Pulmonary artery endothelial cell (primary cell): ENCODE results near the gene SVOP. TPM values are rescaled to one million over a fixed set of nuclear protein-coding genes. Genes with fewer than 3 reads are reported as not detected.
"Not testable (repeated sequence)": the region's sequence is repeated elsewhere in the genome, so short reads cannot be mapped to it uniquely, and the experiment has no call there.

Experiments
- DNase-seq: peaks from one replicate; pipeline ENCODE4 v3.0.0-alpha.2; 2011; ENCODE audit warnings: low read depth, low spot score
- total RNA-seq: library from RNA; depleted of rRNA; stranded (reverse); fragments of >200 nt; gene quantifications from 2 replicates; pipeline ENCODE4 v1.2.3, GENCODE V29; 2014

Gene SVOP
- total RNA-seq, 1 donor from 2014 or later = not detected

GRCh38 chr12:108890208-108890607, 130.7 kb downstream of the SVOP start:
- DNase-seq = no peak

DNA sequence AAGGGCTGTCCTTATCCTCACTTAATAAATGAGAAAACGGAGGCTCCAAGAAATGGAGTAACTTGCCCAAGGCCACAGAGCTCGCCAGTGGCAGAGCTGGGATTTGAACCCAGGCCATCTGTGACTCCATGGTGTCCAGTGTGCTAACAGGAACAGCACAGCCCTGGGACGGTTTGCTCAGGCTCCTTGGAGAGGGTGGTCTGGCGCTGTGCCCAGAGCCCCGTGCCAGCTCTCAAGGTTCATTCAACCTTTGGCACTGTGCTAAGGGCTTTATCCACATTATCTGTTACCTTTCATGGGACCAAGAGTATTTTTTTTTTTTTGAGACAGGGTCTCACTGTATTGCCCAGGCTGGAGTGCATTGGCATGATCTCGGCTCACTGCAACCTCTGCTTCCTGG, 132.8 kb downstream of the SVOP start:
- no peak for DNase-seq

GRCh38 chr12:108886873-108887629, 133.8 kb downstream of the SVOP start:
- DNase-seq = no peak

- no peak for DNase-seq
These were observed 136.5 kb downstream of the SVOP start for GRCh38 chr12:108884116-108885012.

- no peak for DNase-seq
These were observed 138.9 kb downstream of the SVOP start for GRCh38 chr12:108881953-108882352.

GRCh38 chr12:108879615-108880254, 141.1 kb downstream of the SVOP start, which contains the start of gene DAO:
TSS of gene DAO (plus strand) at chr12:108880092. CDS start at chr12:108885007, 4,915 bp downstream.
- DNase-seq = no peak

DNA sequence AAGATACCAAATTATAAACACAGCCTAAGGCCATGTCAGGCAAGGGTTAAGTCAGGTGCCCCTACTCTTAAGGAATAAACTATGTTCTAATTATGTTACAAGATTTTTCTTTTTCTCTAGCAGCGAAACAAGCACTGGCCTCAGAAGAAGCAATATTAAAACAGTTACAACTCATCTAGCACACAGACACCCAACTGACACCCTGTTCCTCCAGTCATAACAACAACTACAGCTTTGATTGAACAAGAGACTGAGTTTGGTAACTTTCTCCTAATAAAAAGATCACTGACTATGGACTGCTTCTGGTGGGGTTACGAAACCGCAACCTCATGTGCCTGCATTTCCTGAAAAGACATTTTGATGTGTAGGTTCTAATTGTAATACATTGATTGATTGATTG, 144.3 kb downstream of the SVOP start:
- DNase-seq = no peak

DNA sequence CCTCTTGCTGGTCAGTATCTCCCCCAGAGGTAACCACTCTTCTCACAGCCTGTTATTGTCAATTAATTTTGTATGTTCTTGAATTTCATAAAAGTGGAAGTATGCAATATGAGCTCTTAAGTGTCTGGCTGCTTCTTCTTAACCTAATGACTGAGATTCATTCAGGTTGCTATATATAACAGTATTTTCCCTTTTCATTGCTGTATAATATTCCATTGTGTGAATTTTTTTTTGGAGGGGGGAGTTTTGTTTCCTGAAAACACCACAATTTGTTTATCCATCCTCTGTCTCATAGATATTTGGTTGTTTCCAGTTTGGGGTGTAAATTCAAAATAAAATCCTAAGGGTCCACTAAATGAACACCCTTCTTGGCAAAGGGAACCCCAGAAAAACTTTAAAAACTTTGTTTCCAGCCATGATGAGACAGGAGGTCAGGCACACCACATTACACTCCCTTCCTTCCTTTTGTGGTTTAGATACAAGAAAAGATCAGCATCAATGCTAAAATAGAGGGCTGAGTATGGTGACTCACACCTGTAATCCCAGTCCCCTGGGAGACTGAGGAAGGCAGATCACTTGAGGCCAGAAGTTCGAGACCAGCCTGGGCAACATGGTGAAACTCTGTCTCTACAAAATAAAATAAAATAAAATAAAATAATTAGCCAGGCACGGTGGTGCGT, 145.0 kb downstream of the SVOP start:
- no peak for DNase-seq

DNA sequence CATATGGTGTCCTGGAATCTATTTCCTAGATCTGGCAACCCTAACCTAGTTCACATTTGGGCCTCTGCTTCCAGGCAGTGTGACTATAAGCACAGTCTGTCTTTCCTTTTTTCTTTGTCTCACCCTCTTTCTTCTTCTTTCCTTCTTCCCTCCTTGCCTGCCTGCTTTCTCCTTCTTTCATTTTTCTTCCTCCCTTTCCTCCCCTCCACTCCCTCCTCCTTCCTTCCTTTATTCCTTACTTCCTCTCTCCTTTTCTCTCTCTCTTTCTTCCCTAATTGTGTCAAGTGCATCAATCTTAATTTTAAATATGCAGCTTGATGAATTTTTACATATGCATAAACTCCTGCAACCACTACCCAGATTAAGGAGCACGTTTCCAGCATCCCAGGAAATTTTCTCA, 145.6 kb downstream of the SVOP start:
- no peak for DNase-seq

DNA sequence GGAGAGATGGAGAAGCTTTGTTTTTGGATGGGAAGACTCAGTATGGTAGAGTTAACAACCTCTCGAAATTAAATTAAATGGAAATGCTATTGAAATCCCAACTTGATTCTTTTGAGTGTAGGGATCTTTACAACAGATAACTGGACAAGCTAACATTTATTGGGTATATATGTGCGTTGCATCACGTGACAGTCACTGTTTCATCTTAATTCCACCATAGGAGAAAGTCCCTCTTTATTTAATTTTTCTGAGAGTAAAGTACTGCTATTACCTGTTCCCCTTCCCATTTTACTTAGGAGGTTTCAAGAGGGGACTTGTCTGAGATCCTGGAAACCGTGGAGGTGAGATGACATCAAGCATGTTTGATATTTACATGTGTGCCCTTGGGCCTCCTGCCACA, 152.1 kb downstream of the SVOP start:
- no peak for DNase-seq

DNA sequence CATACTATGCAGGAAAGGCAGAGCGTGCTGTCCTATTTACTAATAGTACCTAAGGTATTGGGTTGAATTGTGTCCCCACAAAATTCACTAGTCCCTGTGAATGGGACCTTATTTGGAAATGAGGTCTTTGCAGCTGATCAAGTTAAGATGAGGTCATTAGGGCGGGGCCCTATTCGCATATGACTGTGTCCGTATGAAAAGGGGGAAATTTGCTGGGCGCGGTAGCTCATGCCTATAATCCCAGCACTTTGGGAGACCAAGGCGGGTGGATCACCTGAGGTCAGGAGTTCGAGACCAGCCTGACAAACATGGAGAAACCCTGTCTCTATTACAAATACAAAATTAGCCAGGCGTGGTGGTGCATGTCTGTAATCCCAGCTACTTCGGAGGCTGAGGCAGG, 154.8 kb downstream of the SVOP start:
- not testable (repeated sequence) for DNase-seq

DNA sequence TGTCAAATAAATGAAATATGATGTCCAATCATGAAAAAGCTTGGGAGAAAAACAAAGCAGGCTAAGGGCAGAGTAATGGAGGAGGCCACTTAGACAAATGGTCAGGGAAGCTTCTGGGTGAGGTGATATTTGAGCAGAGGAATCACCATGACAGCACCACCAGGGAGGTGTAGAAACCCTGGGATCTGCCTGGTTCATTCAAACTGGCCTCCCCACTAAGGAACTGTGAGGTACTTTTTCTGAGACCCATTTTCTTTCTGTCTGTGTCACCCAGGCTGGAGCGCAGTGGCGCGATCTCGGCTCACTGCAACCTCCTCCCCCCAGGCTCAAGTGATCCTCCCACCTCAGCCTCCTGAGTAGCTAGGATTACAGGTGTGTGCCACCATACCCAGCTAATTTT, 155.7 kb downstream of the SVOP start:
- no peak for DNase-seq

DNA sequence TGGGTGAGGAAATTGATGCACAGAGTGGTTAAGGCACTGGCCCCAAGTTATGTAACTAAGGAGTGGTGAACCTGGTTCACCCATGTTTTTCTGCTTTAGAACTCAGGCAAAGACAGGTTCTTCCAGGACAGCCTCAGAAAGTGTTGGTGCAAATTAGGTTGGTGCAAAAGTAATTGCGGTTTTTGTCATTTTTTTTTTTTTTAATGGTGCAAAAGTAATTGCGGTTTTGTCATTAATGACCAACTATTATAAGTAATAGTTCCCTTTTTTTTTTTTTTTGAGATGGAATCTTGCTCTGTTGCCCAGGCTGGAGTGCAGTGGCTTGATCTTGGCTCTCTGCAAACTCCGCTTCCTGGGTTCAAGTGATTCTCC, 158.3 kb downstream of the SVOP start:
- DNase-seq = no peak

GRCh38 chr12:108861878-108862587, 158.8 kb downstream of the SVOP start:
- no peak for DNase-seq

DNA sequence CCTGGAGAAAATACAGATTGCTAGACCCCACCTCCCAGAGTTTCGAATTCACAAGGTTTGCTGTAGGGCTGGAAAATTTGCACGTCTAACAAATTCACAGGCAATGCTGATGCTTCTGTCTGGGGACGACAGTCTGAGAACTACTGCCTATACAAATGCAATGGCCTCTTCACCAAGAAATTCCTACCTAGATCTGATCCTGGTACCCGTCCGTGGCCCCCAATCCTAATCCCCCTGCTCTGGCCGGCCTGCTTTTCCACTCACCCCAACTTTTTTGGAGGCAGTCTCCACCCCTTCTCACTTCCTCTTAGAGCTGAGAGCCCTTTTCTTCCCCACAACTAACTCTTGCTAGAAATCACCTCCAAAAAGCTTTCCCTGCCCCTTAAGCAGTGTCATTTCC, 160.4 kb downstream of the SVOP start:
- DNase-seq = no peak

DNA sequence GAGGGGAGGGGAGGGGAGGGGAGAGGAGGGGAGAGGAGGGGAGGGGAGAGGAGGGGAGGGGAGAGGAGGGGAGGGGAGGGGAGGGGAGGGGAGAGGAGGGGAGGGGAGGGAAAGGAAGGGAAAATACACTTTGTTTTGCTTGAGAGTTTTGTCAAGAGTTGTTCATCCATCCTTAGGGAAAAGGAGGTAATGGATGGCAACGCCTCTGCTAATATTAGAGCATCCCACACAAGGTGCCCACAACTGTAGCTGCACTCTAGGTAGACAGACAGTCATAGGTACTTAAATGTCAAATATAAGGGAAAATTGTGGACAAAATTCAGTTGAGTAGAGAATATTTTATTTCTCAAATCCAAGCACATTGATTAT, 161.0 kb downstream of the SVOP start:
- no peak for DNase-seq

DNA sequence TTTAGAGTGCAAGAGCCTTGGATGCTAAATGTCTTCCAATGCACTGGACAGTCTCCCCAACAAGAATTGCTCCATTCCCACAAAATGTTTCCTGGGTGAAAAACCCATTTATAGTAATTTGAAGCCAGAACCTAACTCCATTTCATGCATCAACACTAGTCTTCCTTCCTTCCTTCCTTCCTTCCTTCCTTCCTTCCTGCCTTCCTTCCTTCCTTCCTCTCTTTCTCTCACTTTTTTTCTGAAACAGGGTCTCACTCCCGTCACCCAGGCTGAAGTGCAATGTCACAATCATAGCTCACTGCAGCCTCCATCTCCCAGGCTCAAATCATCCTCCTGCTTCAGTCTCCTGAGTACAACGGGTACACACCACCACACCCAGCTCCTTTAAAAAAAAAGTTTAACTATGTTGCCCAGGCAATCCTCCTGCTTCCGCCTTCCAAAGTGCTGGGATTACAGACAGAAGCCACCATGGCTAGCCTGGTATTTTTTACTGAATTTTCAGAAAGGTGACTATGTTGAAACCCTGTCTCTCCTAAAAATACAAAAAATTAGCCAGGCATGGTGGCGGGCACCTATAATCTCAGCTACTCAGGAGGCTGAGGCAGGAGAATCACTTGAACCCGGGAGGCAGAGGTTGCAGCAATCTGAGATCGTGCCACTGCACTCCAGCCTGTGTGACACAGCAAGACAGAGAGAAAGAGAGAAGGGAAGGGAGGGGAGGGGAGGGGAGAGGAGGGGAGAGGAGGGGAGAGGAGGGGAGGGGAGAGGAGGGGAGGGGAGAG, 161.5 kb downstream of the SVOP start:
- DNase-seq = not testable (repeated sequence)

- no peak for DNase-seq
These were observed 162.4 kb downstream of the SVOP start for GRCh38 chr12:108858311-108859074.
